ENCODE results near the gene STX4.
A peak's percentile ranks its signal among the peaks of the same experiment; 100 is the strongest.
"Not testable (repeated sequence)": the region's sequence is repeated elsewhere in the genome, so short reads cannot be mapped to it uniquely, and the experiment has no call there.

The STX4 gene

GRCh38 chr16:30998852-30999761, 34.3 kb upstream of the STX4 start:
- DNase-seq: peak in 1 of 2 experiments; percentile 9

GRCh38 chr16:31000671-31001382, 32.5 kb upstream of the STX4 start:
- no peak for DNase-seq

GRCh38 chr16:31001507-31002249, 31.7 kb upstream of the STX4 start:
- DNase-seq: no peak

GRCh38 chr16:31002250-31002700, 31.1 kb upstream of the STX4 start:
- DNase-seq: no peak

GRCh38 chr16:31002862-31003341, 30.5 kb upstream of the STX4 start:
- DNase-seq: no peak

- DNase-seq: no peak
Measured at GRCh38 chr16:31003744-31004143, 29.6 kb upstream of the STX4 start.

GRCh38 chr16:31004658-31005057, 28.7 kb upstream of the STX4 start:
- no peak for DNase-seq

GRCh38 chr16:31005350-31006085, 27.8 kb upstream of the STX4 start:
- no peak for DNase-seq

GRCh38 chr16:31006086-31006385, 27.3 kb upstream of the STX4 start:
- no peak for DNase-seq

GRCh38 chr16:31006589-31006988, 26.8 kb upstream of the STX4 start:
- DNase-seq: no peak

GRCh38 chr16:31007684-31008083, 25.7 kb upstream of the STX4 start:
- no peak for DNase-seq

GRCh38 chr16:31008149-31008548, 25.2 kb upstream of the STX4 start:
- DNase-seq: no peak

- DNase-seq: no peak
Measured at GRCh38 chr16:31008551-31008950, 24.8 kb upstream of the STX4 start.

- no peak for DNase-seq
Measured at GRCh38 chr16:31009120-31009519, 24.2 kb upstream of the STX4 start.

GRCh38 chr16:31009894-31010584, 23.3 kb upstream of the STX4 start:
- no peak for DNase-seq

- peak in 1 of 2 experiments; percentile 14 for DNase-seq
Measured at GRCh38 chr16:31010585-31011325, 22.6 kb upstream of the STX4 start, which contains the start of gene STX1B. Gene STX1B, minus strand, starts transcription at chr16:31010638. Its CDS starts 242 bp downstream, at chr16:31010396.

- not testable (repeated sequence) for DNase-seq
Measured at GRCh38 chr16:31011815-31012214, 21.5 kb upstream of the STX4 start.

GRCh38 chr16:31013292-31013691, 20.1 kb upstream of the STX4 start:
- DNase-seq: not testable (repeated sequence)

GRCh38 chr16:31016018-31016417, 17.3 kb upstream of the STX4 start:
- DNase-seq: no peak

GRCh38 chr16:31017756-31018155, 15.6 kb upstream of the STX4 start:
- DNase-seq: not testable (repeated sequence)

GRCh38 chr16:31020536-31020935, 12.8 kb upstream of the STX4 start:
- no peak for DNase-seq

Data from NCI-H2081 (cell line).